ENCODE data around the gene KRTAP10-5.

The KRTAP10-5 gene

GRCh38 chr21:44579056-44579832 lies 1.2 kb downstream of the KRTAP10-5 start:
- no peak for DNase-seq (ENCODE audit: low read depth in 1 of 2, low spot score in 1 of 2)
- TF ChIP-seq CTCF (IDR thresholded peaks at IDR 0.05; ENCODE audit: insufficient read depth, low read length) (no peak), SPI1 (IDR thresholded peaks at IDR 0.05; ENCODE audit: borderline replicate concordance, low read depth) (no peak), POLR2AphosphoS5 (IDR thresholded peaks at IDR 0.05; ENCODE audit: low read depth) (no peak), REST (IDR thresholded peaks at IDR 0.05; ENCODE audit: insufficient replicate concordance, low read depth) (no peak), GABPA (IDR thresholded peaks at IDR 0.05; ENCODE audit: low read depth) (no peak)
- Histone ChIP-seq H3K4me3 (replicated peaks; ENCODE audit: insufficient read depth, low read length) (no peak overlapping the region), H3K27me3 (ENCODE audit: insufficient read depth, poor library complexity, severe bottlenecking) (no peaks in the 10 kb centered on the region), H3K27ac (replicated peaks) (no peak overlapping the region)

- DNase-seq (ENCODE audit: low read depth in 1 of 2, low spot score in 1 of 2), result no peak
- H3K27me3 ChIP-seq (ENCODE audit: insufficient read depth, poor library complexity, severe bottlenecking), result no peaks in the 10 kb centered on the region
Measured at GRCh38 chr21:44578371-44579055, 1.9 kb downstream of the KRTAP10-5 start.

More at GRCh38 chr21:44578371-44579055, 1.9 kb downstream of the KRTAP10-5 start:
- TF ChIP-seq POLR2AphosphoS5 (IDR thresholded peaks at IDR 0.05; ENCODE audit: low read depth) (no peak), REST (IDR thresholded peaks at IDR 0.05; ENCODE audit: insufficient replicate concordance, low read depth) (no peak), GABPA (IDR thresholded peaks at IDR 0.05; ENCODE audit: low read depth) (no peak), CTCF (IDR thresholded peaks at IDR 0.05; ENCODE audit: insufficient read depth, low read length) (no peak), SPI1 (IDR thresholded peaks at IDR 0.05; ENCODE audit: borderline replicate concordance, low read depth) (no peak)
- Histone ChIP-seq H3K4me3 (replicated peaks; ENCODE audit: insufficient read depth, low read length) (no peak overlapping the region), H3K27ac (replicated peaks) (no peak overlapping the region)

All from HL-60 (cell line).